ENCODE measurements around the gene THAP8.
"Not testable (repeated sequence)": the region's sequence is repeated elsewhere in the genome, so short reads cannot be mapped to it uniquely, and the experiment has no call there.

The THAP8 gene

DNA sequence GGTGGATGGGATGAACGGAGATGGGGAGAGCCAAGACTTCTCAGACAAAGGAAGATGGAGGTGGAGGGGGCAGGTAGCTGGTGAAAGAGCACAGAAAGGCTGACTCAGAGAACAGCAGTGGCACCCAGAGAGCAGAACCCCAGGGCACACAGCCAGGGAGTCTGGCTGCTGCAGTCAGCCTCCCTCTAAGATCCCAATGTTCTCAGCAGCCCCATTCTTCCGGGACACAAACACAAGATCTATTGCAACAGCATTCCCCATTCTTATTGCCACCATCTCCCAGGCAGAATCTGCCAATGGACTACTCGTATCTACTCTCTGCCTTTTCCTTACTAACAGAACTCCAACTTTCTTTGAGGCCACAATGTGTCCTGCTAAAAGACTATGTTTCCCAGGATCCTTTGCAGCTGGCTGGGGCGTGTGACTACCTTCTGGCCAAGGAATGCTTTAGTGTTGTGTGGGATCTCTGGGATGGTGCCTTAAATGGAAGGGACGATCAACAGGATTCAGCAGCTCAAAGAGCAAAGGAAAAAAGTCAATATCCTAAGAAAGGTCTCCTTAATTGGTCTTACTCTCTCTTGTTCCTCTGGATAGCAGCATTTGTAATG, 7.5 kb downstream of the THAP8 start:
- no peaks in the 10 kb centered on the region for H3K36me3 ChIP-seq
- H3K4me3 ChIP-seq (ENCODE audit: low read depth in 1 of 2, low read length in 1 of 2), result no peak overlapping the region
- H3K27me3 ChIP-seq, result no peaks in the 10 kb centered on the region
- H3K9me3 ChIP-seq, result no peaks in the 10 kb centered on the region
- TF ChIP-seq, protein P1, sequence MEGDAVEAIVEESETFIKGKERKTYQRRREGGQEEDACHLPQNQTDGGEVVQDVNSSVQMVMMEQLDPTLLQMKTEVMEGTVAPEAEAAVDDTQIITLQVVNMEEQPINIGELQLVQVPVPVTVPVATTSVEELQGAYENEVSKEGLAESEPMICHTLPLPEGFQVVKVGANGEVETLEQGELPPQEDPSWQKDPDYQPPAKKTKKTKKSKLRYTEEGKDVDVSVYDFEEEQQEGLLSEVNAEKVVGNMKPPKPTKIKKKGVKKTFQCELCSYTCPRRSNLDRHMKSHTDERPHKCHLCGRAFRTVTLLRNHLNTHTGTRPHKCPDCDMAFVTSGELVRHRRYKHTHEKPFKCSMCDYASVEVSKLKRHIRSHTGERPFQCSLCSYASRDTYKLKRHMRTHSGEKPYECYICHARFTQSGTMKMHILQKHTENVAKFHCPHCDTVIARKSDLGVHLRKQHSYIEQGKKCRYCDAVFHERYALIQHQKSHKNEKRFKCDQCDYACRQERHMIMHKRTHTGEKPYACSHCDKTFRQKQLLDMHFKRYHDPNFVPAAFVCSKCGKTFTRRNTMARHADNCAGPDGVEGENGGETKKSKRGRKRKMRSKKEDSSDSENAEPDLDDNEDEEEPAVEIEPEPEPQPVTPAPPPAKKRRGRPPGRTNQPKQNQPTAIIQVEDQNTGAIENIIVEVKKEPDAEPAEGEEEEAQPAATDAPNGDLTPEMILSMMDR (IDR thresholded peaks at IDR 0.05), result no peak
- no peak overlapping the region for H3K27ac ChIP-seq
- no peaks in the 10 kb centered on the region for H3K4me1 ChIP-seq (ENCODE audit: control insufficient read depth in 1 of 2, insufficient read depth in 1 of 2, low read depth in 1 of 2, low read length in 1 of 2)

- TF ChIP-seq, protein P1 (IDR thresholded peaks at IDR 0.05), result no peak
- Histone ChIP-seq H3K36me3 (peaks cover 6% of the 10 kb centered on the region), H3K4me1 (ENCODE audit: control insufficient read depth in 1 of 2, insufficient read depth in 1 of 2, low read depth in 1 of 2, low read length in 1 of 2) (no peaks in the 10 kb centered on the region), H3K27ac (no peak overlapping the region), H3K4me3 (ENCODE audit: low read depth in 1 of 2, low read length in 1 of 2) (no peak overlapping the region), H3K27me3 (no peaks in the 10 kb centered on the region), H3K9me3 (no peaks in the 10 kb centered on the region)
Measured at GRCh38 chr19:36043952-36044351, 10.1 kb downstream of the THAP8 start.

DNA sequence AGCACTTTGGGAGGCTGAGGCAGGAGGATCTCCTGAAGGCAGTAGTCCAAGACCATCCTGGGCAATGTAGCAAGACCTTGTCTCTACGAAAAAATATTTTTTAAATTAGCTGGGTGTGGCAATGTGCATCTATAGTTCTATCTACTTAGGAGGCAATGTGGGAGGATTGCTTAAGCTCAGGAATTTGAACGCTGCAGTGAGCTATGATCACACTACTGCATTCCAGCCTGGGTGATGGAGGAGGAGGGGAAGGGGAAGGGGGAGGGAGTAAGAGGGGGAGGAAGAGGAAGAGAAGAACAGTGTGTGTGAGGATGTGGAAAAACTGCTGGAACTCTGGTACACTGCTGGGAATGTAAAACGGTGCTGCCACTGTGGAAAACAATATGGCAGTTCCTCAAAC, 12.3 kb downstream of the THAP8 start:
- Histone ChIP-seq H3K4me3 (ENCODE audit: low read depth in 1 of 2, low read length in 1 of 2) (no peak overlapping the region), H3K4me1 (ENCODE audit: control insufficient read depth in 1 of 2, insufficient read depth in 1 of 2, low read depth in 1 of 2, low read length in 1 of 2) (peaks cover 2 to 4% of the 10 kb centered on the region in 2 experiments), H3K9me3 (no peaks in the 10 kb centered on the region), H3K27me3 (no peaks in the 10 kb centered on the region), H3K36me3 (peaks cover 7% of the 10 kb centered on the region), H3K27ac (no peak overlapping the region)
- TF ChIP-seq, protein P1 (IDR thresholded peaks at IDR 0.05), result no peak

DNA sequence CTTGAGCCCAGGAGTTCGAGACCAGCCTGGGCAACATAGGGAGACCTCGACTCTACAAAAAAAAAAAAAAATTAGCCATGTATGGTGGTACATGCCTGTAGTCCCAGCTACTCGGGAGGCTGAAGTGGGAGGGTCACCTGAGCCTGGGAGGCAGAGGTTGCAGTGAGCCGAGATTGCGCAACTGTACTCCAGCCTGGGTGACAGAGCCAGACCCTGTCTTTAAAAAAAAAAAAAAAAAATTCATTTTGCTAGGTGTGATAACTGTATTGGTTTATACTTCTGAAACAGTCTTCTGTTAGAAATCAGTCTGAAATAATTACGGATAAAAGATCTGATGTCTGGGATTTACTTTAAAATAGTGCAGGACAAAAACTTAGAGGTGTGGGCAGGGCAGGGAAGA, 13.0 kb downstream of the THAP8 start:
- not testable (repeated sequence) for H3K9me3 ChIP-seq, H3K27ac ChIP-seq

DNA sequence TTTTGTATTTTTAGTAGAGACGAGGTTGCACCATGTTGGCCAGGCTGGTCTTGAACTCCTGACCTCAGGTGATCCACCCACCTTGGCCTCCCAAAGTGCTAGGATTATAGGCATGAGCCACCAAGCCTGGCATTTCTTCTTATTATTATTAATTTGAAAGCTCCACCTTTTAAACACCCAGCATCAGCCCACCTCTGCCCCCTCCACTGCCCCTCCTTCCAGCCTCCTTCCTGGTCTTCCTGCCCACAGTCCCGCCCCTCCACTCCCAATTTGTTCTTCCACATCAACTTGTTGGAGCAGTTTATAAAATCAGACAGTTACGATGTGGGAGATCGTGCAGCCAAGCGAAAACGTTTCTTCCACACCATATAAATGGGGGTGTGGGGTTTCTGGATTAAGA, 13.6 kb downstream of the THAP8 start:
- TF ChIP-seq, protein P1 (IDR thresholded peaks at IDR 0.05), result no peak
- H3K4me3 ChIP-seq (ENCODE audit: low read depth in 1 of 2, low read length in 1 of 2), result no peak overlapping the region
- peaks cover 5 to 6% of the 10 kb centered on the region in 2 experiments for H3K4me1 ChIP-seq (ENCODE audit: control insufficient read depth in 1 of 2, insufficient read depth in 1 of 2, low read depth in 1 of 2, low read length in 1 of 2)
- no peaks in the 10 kb centered on the region for H3K9me3 ChIP-seq
- H3K36me3 ChIP-seq, result peaks cover 7% of the 10 kb centered on the region
- H3K27me3 ChIP-seq, result no peaks in the 10 kb centered on the region
- H3K27ac ChIP-seq, result no peak overlapping the region

More for the DNA sequence above, 13.0 kb downstream of the THAP8 start:
- not testable (repeated sequence) for H3K4me3 ChIP-seq (ENCODE audit: low read depth in 1 of 2, low read length in 1 of 2); H3K4me1 ChIP-seq (ENCODE audit: control insufficient read depth in 1 of 2, insufficient read depth in 1 of 2, low read depth in 1 of 2, low read length in 1 of 2); H3K27me3 ChIP-seq; H3K36me3 ChIP-seq

GRCh38 chr19:36032251-36033104, 21.6 kb downstream of the THAP8 start, which contains the start of gene CLIP3:
TSS of gene CLIP3 (minus strand) at chr19:36032873. CDS start at chr19:36032357, 516 bp downstream.
- TF ChIP-seq, protein P1 (IDR thresholded peaks at IDR 0.05), result no peak
- no peak within 1 kb of the TSS for H3K27ac ChIP-seq
- H3K9me3 ChIP-seq, result no peaks in the 10 kb centered on the region
- peaks cover 8% of the 10 kb centered on the region for H3K36me3 ChIP-seq
- no peak within 1 kb of the TSS for H3K4me3 ChIP-seq (ENCODE audit: low read depth in 1 of 2, low read length in 1 of 2)
- peaks cover 23% of the 10 kb centered on the region for H3K27me3 ChIP-seq
- peaks cover 5 to 6% of the 10 kb centered on the region in 2 experiments for H3K4me1 ChIP-seq (ENCODE audit: control insufficient read depth in 1 of 2, insufficient read depth in 1 of 2, low read depth in 1 of 2, low read length in 1 of 2)
